ENCODE measurements around the gene PPP4R4.
"Not testable (repeated sequence)": the region's sequence is repeated elsewhere in the genome, so short reads cannot be mapped to it uniquely, and the experiment has no call there.

The PPP4R4 gene

DNA sequence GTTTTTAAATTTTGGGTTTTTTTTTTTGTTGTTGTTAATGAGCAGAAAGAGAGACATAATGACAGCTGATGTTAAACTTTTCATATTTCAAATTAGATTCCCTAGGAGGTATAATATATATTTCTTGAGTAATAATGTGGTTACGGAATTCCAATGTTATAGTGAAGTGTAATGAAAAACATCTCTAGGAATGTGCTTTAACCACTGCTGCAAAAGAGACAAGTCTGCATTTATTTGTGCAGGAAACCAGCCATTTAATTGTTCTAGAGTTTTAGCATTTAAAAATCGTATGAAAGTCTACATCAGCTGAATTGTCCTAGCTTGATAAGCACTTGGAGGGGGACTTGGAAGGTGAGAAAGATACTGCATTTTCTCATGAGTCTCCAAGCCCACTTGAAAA is 104.6 kb downstream of the PPP4R4 start:
- no peak for DNase-seq

DNA sequence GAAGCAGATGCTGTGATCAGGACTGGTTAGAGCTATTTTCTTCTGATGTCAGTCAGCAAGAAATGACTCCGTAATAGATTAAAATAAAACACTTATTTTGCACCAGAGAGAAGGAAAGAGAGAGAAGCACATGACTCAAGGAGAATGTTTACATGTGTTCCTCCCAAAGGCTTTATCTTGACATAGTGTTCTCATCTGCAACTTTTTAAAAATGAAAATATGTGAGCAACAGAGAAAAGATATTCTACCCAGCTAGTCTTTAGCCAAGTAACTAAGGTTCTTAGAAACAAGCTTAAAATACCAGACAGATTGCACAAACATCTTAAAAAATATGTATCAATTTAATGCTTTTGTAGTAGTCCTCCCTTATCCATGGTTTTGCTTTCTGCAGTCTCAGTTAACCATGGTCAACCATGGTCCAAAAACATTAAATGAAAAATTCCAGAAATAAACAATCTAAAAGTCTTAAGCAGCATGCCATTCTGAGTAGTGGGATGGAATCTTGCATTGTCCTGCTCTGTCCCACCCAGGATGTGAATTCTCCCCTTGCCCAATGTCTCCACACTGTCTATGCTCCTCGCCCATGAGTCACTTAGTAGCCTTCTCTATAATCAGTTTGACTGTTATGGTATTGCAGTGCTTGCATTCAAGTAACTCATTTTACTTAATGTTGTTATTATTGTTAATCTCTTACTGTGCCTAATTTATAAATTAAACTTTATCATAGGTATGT is 109.0 kb downstream of the PPP4R4 start:
- DNase-seq, result no peak

DNA sequence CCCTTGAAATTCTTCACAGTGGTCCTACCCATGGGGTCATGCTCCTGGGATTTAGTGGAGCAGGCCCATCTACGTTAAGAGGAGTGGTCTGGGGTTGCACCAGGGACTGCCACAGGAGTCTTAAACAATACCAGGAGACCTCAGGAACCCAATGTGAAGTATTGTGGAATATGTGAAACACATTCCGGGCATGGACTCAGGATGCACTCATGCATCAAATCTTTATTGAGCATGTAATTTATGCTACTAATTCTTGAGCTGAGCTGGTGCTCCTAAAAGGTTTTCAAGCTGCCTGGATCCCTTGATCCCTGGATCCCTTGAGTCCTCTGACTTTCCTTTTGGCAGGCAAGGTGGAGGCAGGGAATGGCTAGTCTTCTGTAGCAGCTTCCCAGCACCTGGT is 110.1 kb downstream of the PPP4R4 start:
- DNase-seq, result no peak

DNA sequence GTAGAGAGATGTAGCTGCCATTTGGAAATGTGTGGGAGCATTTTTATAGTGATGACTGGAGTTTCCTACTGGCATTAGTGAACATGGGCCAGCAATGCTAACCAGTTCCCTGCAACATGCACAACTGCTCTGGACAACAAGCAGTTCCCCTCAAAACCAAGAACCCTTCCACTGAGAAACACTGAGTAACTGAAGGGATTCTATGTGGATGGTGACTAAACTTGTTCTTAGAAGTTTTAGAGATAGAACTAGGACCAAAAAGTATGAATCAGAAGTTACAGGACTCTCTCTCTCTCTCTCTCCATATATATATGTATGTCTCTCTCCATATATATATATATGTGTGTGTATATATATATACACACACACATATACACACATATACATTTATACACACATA is 111.0 kb downstream of the PPP4R4 start:
- no peak for DNase-seq

DNA sequence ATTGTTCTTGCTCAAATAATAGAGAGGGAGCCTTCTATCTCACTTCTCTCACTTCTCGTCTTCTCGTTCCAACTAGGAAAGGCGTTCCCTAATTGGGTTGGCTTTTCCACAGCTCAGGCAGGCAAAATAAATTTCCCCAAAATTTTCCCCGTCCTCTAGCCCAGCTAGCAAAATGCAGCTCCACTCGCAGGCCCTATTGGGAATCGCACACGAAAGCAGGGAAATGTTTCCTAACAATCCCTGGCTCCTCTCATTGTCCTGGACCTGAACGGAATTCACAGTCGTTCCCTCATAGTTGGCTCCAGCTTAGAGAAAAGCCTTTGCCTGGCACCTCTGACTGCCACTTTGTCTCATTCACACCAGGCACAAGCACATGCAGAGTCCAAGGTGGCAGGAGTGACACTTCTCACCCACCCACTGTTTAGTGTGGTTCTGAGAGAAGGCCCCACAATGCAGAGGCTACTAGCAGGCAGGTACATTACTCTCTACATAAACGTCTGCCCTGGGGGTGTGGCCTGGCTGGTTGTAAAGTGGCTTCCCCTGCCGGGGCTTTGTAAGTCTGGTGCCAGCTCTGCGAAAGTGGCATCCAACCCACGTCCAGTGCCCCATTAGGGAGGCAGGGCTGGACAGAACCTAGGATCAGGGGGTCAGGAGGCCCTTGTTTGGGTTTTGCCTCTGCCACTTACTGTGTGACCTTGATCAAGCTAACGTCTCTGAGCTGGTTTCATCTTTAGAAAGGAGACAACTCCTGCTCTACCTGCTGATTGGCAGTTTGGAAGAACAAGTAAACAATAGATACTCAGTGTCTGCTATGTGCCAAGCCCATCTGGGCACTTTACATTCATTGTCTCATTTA is 114.7 kb downstream of the PPP4R4 start:
- no peak for DNase-seq

DNA sequence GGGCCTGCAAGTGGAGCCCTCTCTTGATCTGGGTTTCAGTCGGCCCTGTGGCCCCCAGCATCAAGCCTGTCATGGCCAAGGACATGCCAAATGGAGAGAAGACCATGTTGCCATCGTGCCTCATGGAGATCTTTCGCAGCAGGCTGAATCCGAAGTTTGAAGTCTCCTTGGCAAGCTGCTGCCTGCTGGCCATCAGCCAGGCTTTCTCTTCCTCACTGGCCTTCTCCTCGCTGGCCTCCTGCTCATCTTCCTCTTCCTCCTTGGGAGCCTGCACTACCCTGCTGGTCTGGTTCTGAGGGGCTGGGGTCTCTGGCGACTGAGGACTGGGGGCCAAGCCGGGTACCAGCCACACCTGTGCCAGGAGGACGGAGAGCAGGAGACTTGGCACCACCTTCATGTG is 116.1 kb downstream of the PPP4R4 start:
- no peak for DNase-seq

DNA sequence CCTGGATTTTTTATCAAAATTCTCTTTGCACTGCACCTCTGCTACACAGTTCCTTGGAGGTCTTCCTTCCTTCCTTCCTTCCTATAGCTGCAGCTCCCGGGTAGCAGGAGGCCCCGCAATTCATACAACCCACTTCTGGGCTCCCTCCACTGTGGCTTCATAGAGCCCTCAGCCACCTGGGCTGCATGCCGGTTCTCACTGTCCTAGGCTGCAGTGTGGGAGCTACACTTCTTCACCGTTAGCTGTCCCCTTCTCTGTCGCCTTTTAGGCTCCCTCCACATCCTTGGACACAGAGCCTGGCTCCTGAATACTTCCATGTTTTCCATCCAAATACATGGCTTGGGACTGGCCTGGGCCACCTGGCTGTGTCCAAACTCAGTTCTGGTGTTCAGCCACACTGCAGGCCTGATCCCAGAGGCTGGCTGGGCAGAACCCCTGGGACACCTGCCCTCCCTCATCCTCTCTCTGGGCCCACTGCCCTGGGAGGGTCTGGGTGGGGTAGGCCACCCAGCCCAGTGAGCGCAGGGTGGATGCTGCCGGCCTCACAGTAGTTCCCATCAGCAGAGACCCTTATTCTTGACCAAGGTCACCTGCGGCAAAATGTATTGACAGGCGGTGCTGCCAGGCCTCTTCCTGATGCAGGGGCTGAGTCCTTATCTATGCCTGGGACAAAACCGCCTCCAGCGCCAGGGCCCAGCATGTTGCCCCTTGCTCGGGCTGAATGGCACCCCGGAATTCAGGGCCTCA is 117.2 kb downstream of the PPP4R4 start:
- DNase-seq, result no peak

DNA sequence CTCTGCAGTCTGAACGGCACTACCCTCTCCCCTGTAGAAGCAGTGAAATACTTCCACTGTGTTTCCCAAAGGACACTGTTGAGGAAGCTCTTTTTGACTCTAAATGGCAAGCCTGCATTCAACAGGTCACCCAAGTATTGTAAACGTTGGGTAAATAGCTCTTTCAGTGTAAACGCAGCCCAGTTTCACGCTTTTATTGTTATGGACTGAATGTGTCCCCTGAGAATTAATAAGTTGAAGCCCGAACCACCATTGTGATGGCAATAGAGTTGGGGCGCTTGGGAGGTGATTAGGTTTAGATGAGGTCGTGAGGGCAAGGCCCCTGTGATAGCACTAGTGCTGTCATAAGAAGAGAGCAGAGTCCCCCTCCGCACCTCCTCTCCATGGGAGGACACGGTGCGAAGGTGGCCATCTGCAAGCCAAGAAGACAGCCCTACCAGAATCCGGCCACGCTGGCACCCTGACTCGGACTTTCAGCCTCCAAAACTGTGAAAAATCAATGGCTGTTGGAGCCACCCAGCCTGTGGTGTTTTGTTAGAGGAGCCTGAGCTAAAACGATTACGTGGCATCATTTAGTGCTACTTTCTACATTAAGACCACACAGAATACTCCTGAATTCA is 117.9 kb downstream of the PPP4R4 start:
- no peak for DNase-seq

DNA sequence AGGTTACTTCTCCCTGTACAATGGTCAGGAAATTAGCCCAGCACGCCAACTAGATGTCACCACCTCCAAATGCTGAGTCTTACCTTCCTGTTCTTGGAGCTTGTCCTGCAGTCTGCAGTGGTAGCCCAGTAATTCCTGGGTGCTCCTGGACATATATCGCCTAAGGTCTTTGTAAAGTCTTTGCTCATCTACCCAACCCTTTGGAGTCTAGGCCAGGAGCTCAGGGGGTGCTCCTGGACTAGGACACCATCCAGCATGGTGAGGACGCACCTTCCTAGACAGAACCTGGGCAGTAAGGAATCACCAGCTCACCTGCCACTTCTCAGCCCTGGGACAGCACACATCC is 118.4 kb downstream of the PPP4R4 start:
- no peak for DNase-seq

DNA sequence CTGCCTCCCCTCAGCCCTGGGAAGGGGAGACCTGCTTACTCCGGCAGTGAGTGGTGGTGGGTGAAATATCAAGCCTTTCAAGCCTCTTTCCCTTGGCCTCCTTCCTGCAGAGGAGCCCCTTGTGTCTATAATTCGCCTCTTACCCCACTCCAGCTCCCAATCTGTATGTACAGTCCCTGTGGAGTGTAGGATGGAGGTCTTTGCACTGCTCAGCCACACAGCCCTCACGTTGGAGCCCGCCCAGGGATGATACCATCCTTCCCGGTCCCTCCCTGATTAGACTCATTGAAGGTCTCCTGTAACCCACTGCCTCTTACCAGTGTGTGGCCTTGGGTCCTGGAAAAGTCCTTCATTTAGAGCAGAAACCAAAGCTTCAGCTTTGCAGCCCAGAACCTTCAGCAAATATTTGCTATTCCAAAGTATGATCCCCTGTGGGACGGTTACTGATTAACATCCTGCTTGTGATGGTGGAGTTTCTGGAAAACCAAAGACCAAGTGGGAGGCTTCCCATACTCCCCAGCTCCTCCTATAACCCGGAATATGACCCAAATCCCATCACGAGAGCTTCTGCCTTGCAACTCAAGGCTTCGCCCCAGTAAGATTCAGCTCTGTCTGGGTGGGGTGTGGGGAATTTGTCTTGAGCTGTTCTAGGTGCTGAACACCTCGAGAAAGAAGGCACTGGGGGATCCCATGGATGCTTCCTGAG is 118.9 kb downstream of the PPP4R4 start, which contains the start of gene SERPINA10:
Gene SERPINA10, minus strand, starts transcription at position 397 of the 706 bp plus-strand sequence. CDS start 2,675 bp downstream, outside the sequence.
- no peak for DNase-seq

DNA sequence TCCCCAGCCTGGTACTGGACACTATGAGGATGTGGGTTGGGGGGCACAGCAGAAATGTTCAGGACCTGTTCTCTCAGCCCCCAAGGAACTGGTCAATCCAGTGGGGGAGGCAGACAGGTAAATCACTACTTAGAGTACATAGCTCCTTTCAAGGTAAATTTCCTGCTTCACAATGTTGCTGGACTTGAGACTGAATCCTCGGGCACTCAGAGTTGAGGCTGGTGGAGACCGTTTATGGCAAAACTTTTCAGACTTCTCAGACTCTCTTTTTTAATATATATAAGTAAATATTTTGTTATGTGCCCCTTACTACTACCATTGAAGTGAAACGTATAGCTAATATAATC is 119.4 kb downstream of the PPP4R4 start:
- no peak for DNase-seq

DNA sequence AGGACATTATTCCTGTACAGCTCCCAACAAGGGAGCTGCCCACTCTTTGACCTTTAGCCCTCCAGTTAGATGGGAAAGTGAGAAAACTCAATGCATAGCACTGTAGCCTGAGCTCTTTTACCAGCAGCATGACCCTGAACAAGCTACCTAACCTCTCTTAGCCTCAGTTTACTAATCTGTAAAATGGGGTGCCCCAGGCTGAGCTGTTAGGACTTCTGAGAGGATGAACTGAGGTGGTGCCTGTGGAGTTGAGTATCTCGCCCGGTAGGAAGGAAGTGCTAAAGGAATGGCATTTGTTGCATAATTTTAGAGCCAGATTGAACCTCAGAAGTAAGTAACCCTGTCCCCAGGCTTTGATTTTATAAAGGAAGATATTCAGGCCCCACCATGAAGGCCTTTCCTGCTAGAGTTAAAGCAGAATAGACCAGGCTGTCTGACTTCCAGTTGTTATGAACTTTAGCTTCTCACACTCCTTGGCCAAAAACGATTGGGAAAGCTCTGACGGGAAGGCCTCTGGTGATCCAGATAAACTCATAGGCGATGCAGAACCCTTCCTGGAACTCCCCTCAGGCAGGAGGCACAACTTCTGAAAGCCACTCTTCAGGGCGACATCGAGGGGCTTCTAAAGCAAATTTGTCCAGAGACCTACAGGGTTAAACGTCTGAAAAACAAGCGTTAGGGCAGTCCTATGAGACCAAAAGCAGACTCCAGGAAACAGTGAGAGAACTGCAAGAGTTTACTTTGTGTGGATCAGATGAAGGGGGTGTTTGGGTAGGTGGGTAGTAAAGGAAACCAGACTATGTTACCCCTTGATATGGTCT is 121.4 kb downstream of the PPP4R4 start:
- no peak for DNase-seq

DNA sequence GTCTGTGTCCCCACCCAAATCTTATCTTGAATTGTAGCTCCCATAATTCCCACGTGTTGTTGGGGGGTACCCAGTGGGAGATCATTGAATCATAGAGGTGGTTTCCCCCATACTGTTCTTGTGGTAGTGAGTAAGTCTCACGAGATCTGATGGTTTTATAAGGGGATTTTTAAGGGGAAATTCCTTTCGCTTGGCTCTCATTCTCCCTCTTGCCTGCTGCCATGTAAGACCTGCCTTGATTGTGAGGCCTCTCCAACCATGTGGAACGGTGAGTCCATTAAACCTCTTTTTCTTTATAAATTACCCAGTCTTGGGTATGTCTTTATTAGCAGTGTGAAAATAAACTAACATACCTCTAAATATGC is 122.0 kb downstream of the PPP4R4 start:
- not testable (repeated sequence) for DNase-seq

DNA sequence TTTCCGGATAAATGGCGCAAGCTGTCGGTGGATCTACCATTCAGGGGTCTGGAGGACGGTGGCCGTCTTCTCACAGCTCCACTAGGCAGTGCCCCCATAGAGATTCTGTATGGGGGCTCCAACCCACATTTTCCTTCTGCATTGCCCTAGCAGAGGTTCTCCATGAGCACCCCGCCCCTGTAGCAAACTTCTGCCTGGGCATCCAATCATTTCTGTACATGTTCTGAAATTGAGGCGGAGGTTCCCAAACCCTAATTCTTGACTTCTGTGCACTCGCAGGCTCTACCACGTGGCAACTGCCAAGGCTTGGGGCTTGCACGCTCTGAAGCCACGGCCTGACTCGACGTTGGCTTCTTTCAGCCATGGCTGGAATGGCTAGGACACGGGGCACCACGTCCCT is 124.0 kb downstream of the PPP4R4 start:
- no peak for DNase-seq

DNA sequence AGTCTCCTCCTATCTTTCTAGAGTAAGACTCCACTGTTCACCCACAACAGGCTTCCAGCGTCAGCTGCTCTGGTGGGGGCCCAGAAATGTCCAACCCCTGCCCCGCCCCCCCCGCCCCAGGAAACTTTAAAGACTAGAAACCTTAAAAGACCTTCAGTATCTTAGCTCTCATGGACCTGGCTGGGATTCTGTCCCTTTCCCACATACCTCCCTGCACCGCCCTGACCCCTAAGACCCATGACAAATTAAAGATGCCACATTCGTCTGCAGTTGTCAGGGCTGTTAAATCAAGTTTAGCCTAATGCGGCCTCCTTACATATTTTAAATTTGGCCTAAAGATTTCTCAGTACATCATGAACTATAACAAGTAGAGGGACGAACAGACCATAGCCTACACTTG is 129.0 kb downstream of the PPP4R4 start:
- DNase-seq, result no peak

DNA sequence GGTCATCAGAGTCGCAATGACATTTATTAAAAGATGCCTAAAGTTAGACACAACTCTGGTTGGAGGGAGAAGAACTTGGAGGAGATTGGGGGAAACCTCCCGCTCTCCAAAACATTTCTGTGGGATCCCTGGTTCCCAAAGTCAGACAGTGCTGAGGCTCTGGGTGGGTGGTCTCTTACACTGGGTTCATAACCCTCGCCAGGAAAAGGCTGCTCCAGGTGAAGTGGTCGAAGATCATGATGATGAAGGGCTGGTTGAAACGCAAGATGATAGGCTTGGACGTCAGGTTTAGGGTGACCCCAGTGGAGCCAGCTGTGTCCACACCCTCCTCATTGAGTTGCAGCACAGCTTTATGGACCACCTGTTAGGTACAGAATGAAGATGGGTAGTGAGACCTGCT is 130.1 kb downstream of the PPP4R4 start:
- no peak for DNase-seq

DNA sequence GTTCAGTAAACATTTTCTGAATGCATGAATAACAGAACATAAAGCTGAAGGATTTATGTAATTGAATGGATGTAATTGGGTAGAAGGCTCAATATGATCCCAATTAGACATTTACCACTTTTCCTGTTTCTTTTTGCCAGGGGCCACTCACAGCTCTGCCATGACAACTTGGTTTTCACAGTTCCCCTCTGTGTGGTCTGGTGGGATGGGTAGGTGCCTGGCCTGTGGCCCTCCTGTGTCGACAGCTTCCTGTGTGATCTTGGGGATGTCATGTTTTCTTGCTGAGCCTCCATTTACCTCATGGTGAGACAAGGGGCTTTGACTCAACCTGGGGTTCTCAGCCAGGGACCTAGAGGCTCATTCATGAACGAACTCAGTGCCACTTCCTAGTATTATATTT is 131.5 kb downstream of the PPP4R4 start:
- DNase-seq, result no peak

DNA sequence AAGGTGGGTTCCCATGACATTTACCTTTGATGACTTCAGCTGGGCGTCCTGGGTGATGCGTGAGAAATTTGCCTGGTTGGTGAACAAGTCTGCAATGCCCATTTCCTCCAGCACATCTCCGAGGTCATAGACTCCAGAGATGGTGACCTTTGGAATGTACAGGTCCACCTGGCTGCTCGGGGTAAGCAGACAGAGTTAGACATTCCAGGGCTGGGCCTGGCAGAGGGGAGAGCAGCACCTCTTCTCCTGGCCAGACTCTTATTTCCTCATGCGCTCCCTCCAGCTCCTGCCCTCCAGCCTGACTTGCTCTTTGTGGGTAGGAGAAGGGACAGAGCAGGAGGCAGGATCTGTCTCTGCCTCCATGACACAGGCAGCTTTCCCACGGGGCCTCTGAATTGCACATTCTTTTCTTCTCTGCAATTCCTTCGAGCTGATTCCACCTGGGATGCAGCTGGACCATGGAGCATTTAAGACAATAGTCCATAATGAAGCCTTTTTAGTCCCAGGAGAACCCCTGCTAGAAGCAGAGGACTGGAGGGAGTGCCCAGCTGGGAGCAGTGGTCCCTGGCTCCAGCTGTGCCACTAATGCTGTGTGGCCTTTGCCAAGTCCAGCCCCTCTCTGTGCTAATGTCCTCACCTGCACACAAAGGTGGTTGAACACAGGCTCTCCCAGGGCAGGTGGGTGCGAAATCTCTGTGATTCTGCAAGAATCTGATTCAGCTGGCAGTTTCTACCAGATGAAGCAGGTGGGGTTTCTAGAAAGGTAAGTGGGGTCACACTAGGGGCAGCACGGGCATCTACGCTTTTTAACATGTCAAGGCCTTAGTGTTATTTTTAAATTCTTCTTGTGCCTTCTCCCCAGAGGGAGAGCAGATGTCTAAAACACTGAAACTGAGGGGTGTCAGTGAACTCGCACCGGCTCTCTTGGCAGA is 132.2 kb downstream of the PPP4R4 start:
- DNase-seq, result no peak

DNA sequence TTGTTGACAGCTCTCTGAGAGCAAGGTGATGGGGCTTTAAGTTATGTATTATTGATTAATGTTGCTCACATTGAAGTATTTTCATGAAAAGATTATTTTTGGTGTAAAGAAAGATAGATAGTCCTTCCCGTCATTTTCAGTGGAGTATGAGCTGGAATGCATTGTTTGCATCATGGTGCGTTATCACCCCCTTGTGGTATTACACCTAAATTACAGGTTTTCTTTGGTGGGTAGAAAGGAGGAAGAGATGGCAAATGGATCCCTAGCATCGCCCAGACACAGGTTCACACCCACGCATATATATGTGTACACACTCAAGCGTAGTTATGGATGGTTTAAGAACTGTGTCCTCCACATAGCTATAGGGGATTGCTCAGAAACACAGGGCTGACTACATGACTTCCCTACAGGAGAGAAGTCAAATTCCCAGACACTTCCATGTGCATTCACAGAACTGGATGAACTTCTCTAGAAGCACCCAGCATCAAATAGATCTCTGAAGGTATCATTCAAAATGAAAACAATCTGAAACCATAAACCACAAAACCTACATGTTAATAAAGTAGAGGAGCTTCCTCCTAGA is 133.4 kb downstream of the PPP4R4 start:
- DNase-seq, result no peak

DNA sequence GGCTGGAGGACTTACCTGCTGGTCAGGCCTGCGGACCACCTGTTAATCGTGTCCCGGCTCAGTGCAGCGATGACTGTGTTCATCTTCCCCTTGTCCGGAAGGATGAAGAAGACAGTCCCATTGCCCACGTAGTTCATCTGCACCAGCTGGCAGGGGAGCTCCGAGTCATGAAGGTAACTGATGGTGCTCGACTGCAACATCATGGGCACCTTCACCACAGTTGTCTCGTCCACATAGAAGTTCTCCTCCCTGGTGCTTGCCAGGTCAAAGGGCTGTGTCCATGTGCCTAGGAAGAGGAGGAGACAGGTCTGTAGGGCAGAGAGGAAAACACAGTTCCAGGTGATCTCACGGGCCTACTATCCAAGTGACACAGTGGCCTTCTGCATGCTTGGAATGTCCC is 135.6 kb downstream of the PPP4R4 start:
- DNase-seq, result no peak

Data from CD4-positive, alpha-beta T cell treated with Interferon gamma for 1 hour (primary cell).